AG04449 (cell line): ENCODE results near the gene KLHL26.
"Not testable (repeated sequence)": the region's sequence is repeated elsewhere in the genome, so short reads cannot be mapped to it uniquely, and the experiment has no call there.

Experiments used
- CTCF ChIA-PET: fragments of 350-600 bp; formaldehyde crosslinking; extraction: SDS; loops from one replicate; lab custom pipeline; 2021; ENCODE audit warnings: antibody characterized with exemption; lab: Yijun Ruan, JAX
- POLR2A ChIA-PET: fragments of 400-600, 350-600 bp; formaldehyde crosslinking; extraction: SDS; loops from one replicate; lab custom pipeline; 2020; ENCODE audit warnings: antibody characterized with exemption, inconsistent platforms; lab: Yijun Ruan, JAX
- DNase-seq: peaks from one replicate; pipeline ENCODE4 v3.0.0-alpha.2; 2010; ENCODE audit warnings: low read depth, low spot score
- H3K4me3 ChIP-seq: 2 replicates; pipeline ENCODE4 v1.5.1; 2011; ENCODE audit warnings: low read depth, mild to moderate bottlenecking, control low read depth, low read length
- CTCF ChIP-seq: IDR thresholded peaks from one replicate; pipeline ENCODE4 v1.5.1; 2011; ENCODE audit warnings: mild to moderate bottlenecking, moderate library complexity, low read length, control low read depth, inconsistent platforms; ENCODE audit not compliant: insufficient read depth; ENCODE audit errors: missing control alignments

Gene KLHL26

DNA sequence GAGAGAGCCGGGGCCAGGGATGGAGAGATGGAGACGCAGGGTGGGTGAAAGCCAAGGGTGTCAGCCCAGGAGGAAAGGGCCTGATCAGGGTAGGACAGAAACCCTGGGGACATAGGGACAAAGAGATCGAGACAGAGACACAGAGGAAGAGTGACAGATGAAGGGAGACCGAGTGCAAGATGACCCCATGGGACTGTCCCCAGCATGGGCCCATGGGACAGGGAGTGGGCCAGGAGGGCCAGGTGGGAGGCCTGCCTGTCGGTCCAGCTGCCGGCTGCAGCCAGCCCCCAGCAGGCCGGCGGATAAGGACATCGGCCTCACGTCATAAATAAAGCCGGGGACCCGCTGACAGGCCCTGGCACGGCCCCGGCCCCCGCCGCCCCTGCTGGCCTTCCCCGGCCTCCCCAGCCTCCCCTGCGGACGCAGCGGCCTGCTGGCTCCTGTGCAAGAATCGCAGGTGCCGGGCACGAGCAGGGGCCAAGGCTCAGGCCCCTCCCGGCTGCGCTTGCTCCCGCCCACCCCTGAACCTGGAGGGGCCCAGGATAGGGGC lies 41.9 kb upstream of the KLHL26 start:
- H3K4me3 ChIP-seq = peak overlapping the region; percentile 48
- POLR2A ChIA-PET = interaction anchor here (0.7 kb wide), 1 partner anchor 295 kb away, joined by 4 read pairs; no protein-coding TSS in a partner anchor
- no peak for TF ChIP-seq CTCF
- no peak for DNase-seq
- CTCF ChIA-PET = interaction anchor here (1.0 to 15.9 kb wide), 14 partner anchors 10 to 392 kb away, joined by 3 to 286 read pairs (median 6); partner anchors contain the start of genes TMEM59L, UBA52 and UPF1

DNA sequence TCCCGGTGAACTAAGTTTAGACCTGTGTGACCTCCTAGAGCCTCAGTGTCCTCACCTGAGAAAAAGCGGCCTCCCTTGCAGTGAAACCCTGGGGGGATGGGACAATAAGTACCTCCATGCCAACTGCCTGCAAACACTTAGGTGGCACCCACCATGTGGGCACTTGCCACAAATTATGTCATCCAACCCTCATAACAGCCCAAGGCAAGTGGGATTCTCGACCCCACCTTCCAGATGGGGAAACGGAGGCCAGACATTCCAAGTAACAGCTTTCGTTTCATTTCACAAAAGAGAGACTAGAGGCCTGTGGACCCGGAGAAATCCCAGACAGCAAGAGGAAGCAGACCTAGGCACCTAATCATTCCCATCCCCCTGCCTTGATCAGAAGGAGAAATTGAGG lies 41.4 kb upstream of the KLHL26 start:
- TF ChIP-seq CTCF = no peak
- H3K4me3 ChIP-seq = no peak overlapping the region
- ChIA-PET CTCF (interaction anchor here (1.0 to 15.9 kb wide), 6 partner anchors 9 to 251 kb away, joined by 3 to 286 read pairs (median 12); partner anchors contain the start of genes TMEM59L and UPF1), POLR2A (no interaction called here)
- DNase-seq = no peak

- no peak overlapping the region for H3K4me3 ChIP-seq
- POLR2A ChIA-PET = no interaction called here
- DNase-seq = no peak
- no peak for TF ChIP-seq CTCF
- CTCF ChIA-PET = interaction anchor here (1.6 to 15.9 kb wide), 3 partner anchors 17 to 249 kb away, joined by 3 to 286 read pairs (median 16); partner anchors contain the start of gene TMEM59L
Observed at GRCh38 chr19:18596752-18597157, 40.1 kb upstream of the KLHL26 start.

DNA sequence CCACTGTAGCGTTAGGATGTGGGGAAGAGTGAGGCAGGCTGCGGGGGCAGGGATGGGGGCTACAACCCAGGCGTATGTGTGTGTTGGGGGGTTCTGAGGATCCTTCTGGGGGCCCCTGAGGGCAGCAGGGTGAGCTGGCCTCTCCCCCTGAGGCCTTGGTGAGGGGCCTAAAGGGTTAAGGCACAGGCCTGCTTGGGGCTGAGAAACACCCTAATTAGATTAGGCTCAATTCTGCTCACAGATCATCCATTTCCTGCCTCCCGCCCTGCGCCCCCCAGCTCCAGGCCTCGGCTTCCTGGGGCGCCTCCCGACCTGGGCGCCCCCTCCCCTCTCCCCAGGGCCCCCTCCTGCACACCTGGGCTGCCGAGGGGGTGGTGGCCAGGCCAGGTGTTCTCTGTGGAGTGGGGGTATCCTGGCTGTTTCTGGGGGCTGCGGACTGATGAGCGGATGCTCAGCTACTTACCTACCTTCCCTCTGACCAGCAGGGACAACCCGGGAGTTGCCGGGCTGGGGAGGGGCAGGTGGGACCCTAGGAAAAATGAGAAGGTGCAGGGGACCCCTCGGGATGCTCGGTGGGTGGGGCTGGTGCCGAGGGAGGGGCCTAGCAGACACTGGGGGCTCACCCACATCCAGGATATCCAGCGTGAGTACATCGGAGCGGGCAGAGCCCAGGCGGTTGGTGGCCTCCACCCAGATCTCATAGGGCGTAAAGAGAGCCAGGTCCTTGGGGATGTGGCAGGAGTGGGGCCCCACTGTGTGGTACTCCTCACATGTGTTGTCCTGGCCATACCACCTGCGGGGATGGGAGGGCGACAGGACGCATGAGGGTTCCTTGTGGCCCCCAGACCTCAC lies 38.8 kb upstream of the KLHL26 start:
- POLR2A ChIA-PET = no interaction called here
- no peak for DNase-seq
- CTCF ChIA-PET = interaction anchor here (0.8 to 15.9 kb wide), 3 partner anchors 8 to 248 kb away, joined by 3 to 286 read pairs (median 4); partner anchors contain the start of gene REX1BD
- no peak overlapping the region for H3K4me3 ChIP-seq
- TF ChIP-seq CTCF = no peak

DNA sequence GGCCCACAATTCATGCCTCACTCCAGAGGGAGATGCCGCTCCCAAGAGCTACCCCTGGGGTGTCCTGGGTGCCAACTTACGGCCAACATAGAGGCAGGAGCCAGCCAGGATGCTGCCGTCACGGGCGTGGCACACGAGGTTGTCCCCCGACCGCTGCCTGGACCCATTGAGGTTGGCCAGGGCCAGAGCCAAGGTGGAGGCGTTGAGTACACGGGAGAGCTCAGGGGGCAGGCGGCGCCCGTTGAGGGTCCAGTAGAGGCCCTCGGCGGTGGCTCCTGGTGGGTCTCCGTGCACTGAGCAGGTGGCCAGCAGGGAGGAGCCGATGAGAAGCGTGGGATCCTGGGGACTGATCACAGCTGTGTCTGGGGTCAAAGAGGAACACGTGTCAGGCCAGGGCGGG lies 37.3 kb upstream of the KLHL26 start:
- no peak for TF ChIP-seq CTCF
- DNase-seq = no peak
- CTCF ChIA-PET = interaction anchor here (1.2 to 15.9 kb wide), 2 partner anchors 12 to 247 kb away, joined by 3 to 286 read pairs; no protein-coding TSS in a partner anchor
- POLR2A ChIA-PET = no interaction called here
- no peak overlapping the region for H3K4me3 ChIP-seq

DNA sequence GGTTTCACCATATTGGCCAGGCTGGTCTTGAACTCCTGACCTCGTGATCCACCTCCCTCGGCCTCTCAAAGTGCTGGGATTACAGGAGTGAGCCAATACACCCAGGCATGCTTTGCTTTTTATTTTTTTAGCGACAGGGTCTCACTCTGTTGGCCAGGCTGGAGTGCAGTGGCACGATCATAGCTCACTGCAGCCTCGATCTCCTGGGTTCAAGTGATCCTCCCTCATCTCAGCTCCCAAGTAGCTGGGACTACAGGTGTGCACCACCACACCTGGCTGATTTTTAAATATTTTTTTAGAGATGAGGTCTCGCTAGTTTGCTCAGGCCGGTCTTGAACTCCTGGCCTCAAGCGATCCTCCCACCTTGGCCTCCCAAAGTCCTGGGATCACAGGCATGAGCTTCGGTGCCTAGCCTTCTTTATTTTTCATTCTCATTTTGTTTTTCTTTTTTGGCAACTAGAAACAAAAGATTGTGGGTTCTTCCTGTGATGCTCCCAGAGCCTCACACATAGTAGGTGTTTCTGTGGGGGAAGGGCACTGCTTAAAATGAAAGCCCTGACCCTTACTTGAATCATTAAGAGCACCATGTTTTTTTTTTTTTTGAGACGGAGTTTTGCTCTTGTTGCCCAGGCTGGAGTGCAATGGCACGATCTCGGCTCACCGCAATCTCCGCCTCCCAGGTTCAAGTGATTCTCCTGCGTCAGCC lies 36.0 kb upstream of the KLHL26 start:
- CTCF ChIA-PET = interaction anchor here (1.4 kb wide), 1 partner anchor 246 kb away, joined by 5 read pairs; no protein-coding TSS in a partner anchor

More for the DNA sequence above, 36.0 kb upstream of the KLHL26 start:
- POLR2A ChIA-PET, DNase-seq, H3K4me3 ChIP-seq: not testable (repeated sequence)
